ENCODE results near the gene RNF222. TPM values are rescaled to one million over a fixed set of nuclear protein-coding genes. Genes with fewer than 3 reads are reported as not detected.
A peak's percentile ranks its signal among the peaks of the same experiment; 100 is the strongest.

Gene RNF222
- polyA plus RNA-seq, 1 donor (not counting 4 experiments of a cell fraction or from before 2014, with no cell fraction given), result 0.18 TPM

- no peak for DNase-seq (ENCODE audit: low read depth, low spot score)
- Histone ChIP-seq H2AFZ (ENCODE audit: control insufficient read depth, low read length) (no peak overlapping the region), H4K20me1 (ENCODE audit: control insufficient read depth, extremely low read depth, insufficient read depth, low read length) (peaks cover 4% of the 10 kb centered on the region)
Measured at GRCh38 chr17:8436169-8436843, 38.7 kb upstream of the RNF222 start.

GRCh38 chr17:8435245-8436168 is 37.9 kb upstream of the RNF222 start, which contains the start of gene NDEL1:
Gene NDEL1 (plus strand): TSS chr17:8435884. CDS start chr17:8444272, 8,388 bp downstream.
- peak within 1 kb of the TSS; percentile 93 for H3K4me2 ChIP-seq (ENCODE audit: control insufficient read depth, extremely low read depth, insufficient read depth, low read depth, low read length)
- dilution Hi-C loops (cut with MboI; ENCODE audit: extremely low pct_ligation_motif_present, low sequenced_read_pairs), result no loop called here
- H3K79me2 ChIP-seq (ENCODE audit: control insufficient read depth, insufficient read depth, low read length), result peaks cover 47% of the 10 kb centered on the region
- no peaks in the 10 kb centered on the region for H3K27me3 ChIP-seq (ENCODE audit: control insufficient read depth, extremely low read depth, insufficient read depth, low read length)
- peaks cover 4% of the 10 kb centered on the region for H4K20me1 ChIP-seq (ENCODE audit: control insufficient read depth, extremely low read depth, insufficient read depth, low read length)
- no peak for FAIRE-seq
- peak within 1 kb of the TSS; percentile 99 for H2AFZ ChIP-seq (ENCODE audit: control insufficient read depth, low read length)
- H3K9me3 ChIP-seq (ENCODE audit: control insufficient read depth, low read depth, low read length), result no peaks in the 10 kb centered on the region
- H3K4me1 ChIP-seq (ENCODE audit: control insufficient read depth, extremely low read depth, insufficient read depth, low read length), result peaks cover 19% of the 10 kb centered on the region
- TF ChIP-seq CTCF (optimal IDR thresholded peaks at IDR 0.05 in 1 of 3, IDR thresholded peaks at IDR 0.05 in 1 of 3, conservative IDR thresholded peaks at IDR 0.05 in 1 of 3; ENCODE audit: extremely low read depth in 1 of 3, insufficient read depth in 2 of 3, low read length in 3 of 3) (no peak), EZH2 (IDR thresholded peaks at IDR 0.05; ENCODE audit: low read length) (no peak)
- H3K36me3 ChIP-seq (ENCODE audit: control insufficient read depth in 2 of 2, extremely low read depth in 1 of 2, insufficient read depth in 2 of 2, low read length in 2 of 2), result peaks cover 2 to 3% of the 10 kb centered on the region in 2 experiments
- peak within 1 kb of the TSS; percentile 94 for H3K27ac ChIP-seq (ENCODE audit: control insufficient read depth, insufficient read depth, low read length)
- H3K9ac ChIP-seq (ENCODE audit: control insufficient read depth, extremely low read depth, insufficient read depth, low read length), result peak within 1 kb of the TSS; percentile 96
- H3K4me3 ChIP-seq (ENCODE audit: control insufficient read depth in 2 of 3, extremely low read depth in 1 of 3, insufficient read depth in 2 of 3, low read depth in 1 of 3, low read length in 3 of 3), result peak within 1 kb of the TSS; percentile 95 to 96 (median 96)
- H3K9me1 ChIP-seq (ENCODE audit: control insufficient read depth, extremely low read depth, insufficient read depth, low read length), result peaks cover 2% of the 10 kb centered on the region
- peak; percentile 86 for DNase-seq (ENCODE audit: low read depth, low spot score)

More at GRCh38 chr17:8436169-8436843, 38.7 kb upstream of the RNF222 start:
- no peaks in the 10 kb centered on the region for H3K27me3 ChIP-seq (ENCODE audit: control insufficient read depth, extremely low read depth, insufficient read depth, low read length)
- peaks cover 55% of the 10 kb centered on the region for H3K79me2 ChIP-seq (ENCODE audit: control insufficient read depth, insufficient read depth, low read length)
- H3K9me1 ChIP-seq (ENCODE audit: control insufficient read depth, extremely low read depth, insufficient read depth, low read length), result peaks cover 2% of the 10 kb centered on the region
- peak overlapping the region; percentile 85 for H3K27ac ChIP-seq (ENCODE audit: control insufficient read depth, insufficient read depth, low read length)
- peak; percentile 5 for FAIRE-seq
- peaks cover 14% of the 10 kb centered on the region for H3K4me1 ChIP-seq (ENCODE audit: control insufficient read depth, extremely low read depth, insufficient read depth, low read length)
- peak overlapping the region; percentile 92 for H3K4me2 ChIP-seq (ENCODE audit: control insufficient read depth, extremely low read depth, insufficient read depth, low read depth, low read length)
- dilution Hi-C loops (cut with MboI; ENCODE audit: extremely low pct_ligation_motif_present, low sequenced_read_pairs), result no loop called here
- TF ChIP-seq CTCF (optimal IDR thresholded peaks at IDR 0.05 in 1 of 3, IDR thresholded peaks at IDR 0.05 in 1 of 3, conservative IDR thresholded peaks at IDR 0.05 in 1 of 3; ENCODE audit: extremely low read depth in 1 of 3, insufficient read depth in 2 of 3, low read length in 3 of 3), result peak in 1 of 3 experiments; percentile 14
- no peak for TF ChIP-seq EZH2 (IDR thresholded peaks at IDR 0.05; ENCODE audit: low read length)
- peak overlapping the region; percentile 96 for H3K9ac ChIP-seq (ENCODE audit: control insufficient read depth, extremely low read depth, insufficient read depth, low read length)
- H3K4me3 ChIP-seq (ENCODE audit: control insufficient read depth in 2 of 3, extremely low read depth in 1 of 3, insufficient read depth in 2 of 3, low read depth in 1 of 3, low read length in 3 of 3), result peak overlapping the region; percentile 82 to 96 (median 96)
- H3K9me3 ChIP-seq (ENCODE audit: control insufficient read depth, low read depth, low read length), result no peaks in the 10 kb centered on the region
- peaks cover 2 to 3% of the 10 kb centered on the region in 2 experiments for H3K36me3 ChIP-seq (ENCODE audit: control insufficient read depth in 2 of 2, extremely low read depth in 1 of 2, insufficient read depth in 2 of 2, low read length in 2 of 2)
